K562 (cell line): ENCODE measurements around the gene FDPS. TPM values are rescaled to one million over a fixed set of nuclear protein-coding genes. Genes with fewer than 3 reads are reported as not detected.
A peak's percentile ranks its signal among the peaks of the same experiment; 100 is the strongest.

Experiments used
- DMBX1 ChIP-seq: fragments of 250-450 bp; sonication (Bioruptor Pico); IDR thresholded peaks from 2 replicates; pipeline ENCODE4 v1.8.0; 2022; ENCODE audit warnings: inconsistent platforms, mild to moderate bottlenecking, moderate library complexity, borderline replicate concordance
- EP300 ChIP-seq: IDR thresholded peaks from 2 replicates; pipeline ENCODE4 v1.6.1; 2012; ENCODE audit warnings: low read length, improper control_type of control experiment
- ETV5 ChIP-seq: sonication (generic); formaldehyde crosslinking; IDR thresholded peaks from 2 replicates; pipeline ENCODE4 v1.4.0; 2020; ENCODE audit warnings: low read depth, mild to moderate bottlenecking, missing genetic modification reagents
- FIP1L1 ChIP-seq: fragments of 200-400 bp; formaldehyde crosslinking; IDR thresholded peaks from 2 replicates; pipeline ENCODE4 v1.6.1; 2018; ENCODE audit warnings: mild to moderate bottlenecking, low read depth, low read length; ENCODE audit not compliant: poor library complexity, severe bottlenecking
- GATAD2B ChIP-seq: fragments of 450-650 bp; IDR thresholded peaks from 2 replicates; pipeline ENCODE4 v1.6.1; 2017; ENCODE audit warnings: mild to moderate bottlenecking, borderline replicate concordance
- HDAC1 ChIP-seq, 2 experiments: fragments of 450-650 bp; IDR thresholded peaks; 2 replicates each; pipeline ENCODE4 v1.6.1; 2016 to 2017; ENCODE audit warnings: inconsistent platforms in 1 of 2, mild to moderate bottlenecking in 1 of 2, moderate library complexity in 1 of 2
- HDGF ChIP-seq: fragments of 450-650 bp; IDR thresholded peaks from 2 replicates; pipeline ENCODE4 v1.6.1; 2016
- PKNOX1 ChIP-seq: fragments of 450-650 bp; IDR thresholded peaks from 2 replicates; pipeline ENCODE4 v1.6.1; 2016
- POLR2G ChIP-seq: fragments of 200-400 bp; formaldehyde crosslinking; IDR thresholded peaks from 2 replicates; pipeline ENCODE4 v1.6.1; 2017; ENCODE audit warnings: low read depth, mild to moderate bottlenecking, antibody characterized with exemption, low read length, moderate library complexity
- RBM17 ChIP-seq: fragments of 200-400 bp; formaldehyde crosslinking; IDR thresholded peaks from 2 replicates; pipeline ENCODE4 v1.6.1; 2017; ENCODE audit warnings: low read depth, mild to moderate bottlenecking, low read length, borderline replicate concordance
- SOX6 ChIP-seq: fragments of 450-650 bp; IDR thresholded peaks from 2 replicates; pipeline ENCODE4 v1.6.1; 2014; ENCODE audit warnings: mild to moderate bottlenecking
- U2AF1 ChIP-seq: fragments of 200-400 bp; formaldehyde crosslinking; optimal IDR thresholded peaks from 2 replicates; pipeline ENCODE3; 2017; ENCODE audit warnings: mild to moderate bottlenecking, low read depth, low read length, moderate library complexity
- WHSC1 ChIP-seq: IDR thresholded peaks from one replicate; pipeline ENCODE4 v1.6.1; 2012; ENCODE audit warnings: low read length, control low read depth, inconsistent platforms
- YBX1 ChIP-seq: fragments of 450-650 bp; IDR thresholded peaks from 2 replicates; pipeline ENCODE4 v1.7.1; 2016; ENCODE audit warnings: mild to moderate bottlenecking
- ZFP30 ChIP-seq: fragments of 250-450 bp; sonication (Bioruptor Pico); IDR thresholded peaks from 2 replicates; pipeline ENCODE4 v1.8.0; 2022; ENCODE audit warnings: moderate library complexity, mild to moderate bottlenecking, inconsistent platforms, borderline replicate concordance
- ZNF143 ChIP-seq: sonication (generic); formaldehyde crosslinking; IDR thresholded peaks from 2 replicates; pipeline ENCODE4 v1.9.0; 2022; ENCODE audit warnings: mild to moderate bottlenecking, missing genetic modification reagents
- ZNF253 ChIP-seq: fragments of 250-450 bp; sonication (Bioruptor Pico); conservative IDR thresholded peaks from 2 replicates; pipeline ENCODE4 v1.6.1; 2021; ENCODE audit warnings: mild to moderate bottlenecking
- ZNF3 ChIP-seq: fragments of 250-450 bp; sonication (Bioruptor Pico); IDR thresholded peaks from 2 replicates; pipeline ENCODE4 v1.5.0; 2021; ENCODE audit warnings: mild to moderate bottlenecking, moderate library complexity
- ZNF507 ChIP-seq: conservative IDR thresholded peaks from 2 replicates; pipeline ENCODE4 v1.6.1; 2017; ENCODE audit warnings: missing genetic modification characterization, missing compliant biosample characterization
- ZNF551 ChIP-seq: fragments of 250-450 bp; sonication (Bioruptor Pico); IDR thresholded peaks from 2 replicates; pipeline ENCODE4 v1.5.0; 2021; ENCODE audit warnings: mild to moderate bottlenecking, moderate library complexity
- polyA plus RNA-seq, 8 experiments: library from polyadenylated mRNA; depleted of rRNA in 4 of 8; stranded (reverse) in 5 of 8; unstranded in 3 of 8; fragments of >200 nt; fragmentation: Nextera tagmentation in 2 of 8; fragmentation: Illumina TruSeq in 1 of 8; extraction: Ambion mirVana in 2 of 8; extraction: Trizol in 1 of 8; gene quantifications; 2 replicates each; pipeline versions ENCODE4 v1.2.1 to v1.2.3, GENCODE V29; 2011 to 2014; ENCODE audit warnings: inconsistent platforms in 1 of 8, missing spikeins in 1 of 8
- total RNA-seq, 7 experiments: library from RNA; depleted of rRNA in 6 of 7; stranded (reverse); fragments of >200 nt in 6 of 7; fragmentation: Illumina TruSeq in 2 of 7; extraction: Trizol in 2 of 7; gene quantifications; 2 replicates each; pipeline versions ENCODE4 v1.2.1 to v1.2.3, GENCODE V29; 2011 to 2021; ENCODE audit warnings: low replicate concordance in 1 of 7
- TF ChIP-seq, protein P1 (sequence below): fragments of 450-650 bp; formaldehyde crosslinking; IDR thresholded peaks from 2 replicates; pipeline ENCODE4 v1.4.0; 2022; ENCODE audit warnings: mild to moderate bottlenecking, moderate library complexity
- TF ChIP-seq, protein P2 (sequence below): fragments of 450-650 bp; IDR thresholded peaks from 2 replicates; pipeline ENCODE4 v1.6.1; 2016; ENCODE audit warnings: antibody characterized with exemption

Gene FDPS
- total and polyA plus RNA-seq, 9 of the 15 experiments (the other 6 are each of a cell fraction or from before 2014, with no cell fraction given), result 247 to 884 (median 360) TPM

GRCh38 chr1:155261852-155262673 lies 46.6 kb upstream of the FDPS start, which contains the start of gene SCAMP3 (continued):
- TF ChIP-seq POLR2G (peak; percentile 96), ZNF551 (CRISPR knock-in tag) (no peak), FIP1L1 (peak; percentile 82), U2AF1 (no peak), YBX1 (no peak), WHSC1 (no peak), HDGF (no peak), EP300 (no peak), ZNF143 (CRISPR knock-in tag) (peak; percentile 97), ETV5 (CRISPR knock-in tag) (peak; percentile 81), GATAD2B (no peak), DMBX1 (no peak), SOX6 (peak; percentile 26; the same call in 1 of the 2 replicates), ZNF3 (no peak; the same call in 1 of the 2 replicates), ZFP30 (CRISPR knock-in tag) (no peak), ZNF507 (tag) (no peak), PKNOX1 (0 out of 2 replicates have a peak, but pooled peaks have one; percentile 16), RBM17 (no peak), ZNF253 (CRISPR knock-in tag) (0 out of 2 replicates have a peak, but pooled peaks have one; percentile 43), HDAC1 (IDR thresholded peaks at IDR 0.05) (peak; percentile 44 to 95; a peak in 3 of 4 replicates)
- TF ChIP-seq, protein P1, sequence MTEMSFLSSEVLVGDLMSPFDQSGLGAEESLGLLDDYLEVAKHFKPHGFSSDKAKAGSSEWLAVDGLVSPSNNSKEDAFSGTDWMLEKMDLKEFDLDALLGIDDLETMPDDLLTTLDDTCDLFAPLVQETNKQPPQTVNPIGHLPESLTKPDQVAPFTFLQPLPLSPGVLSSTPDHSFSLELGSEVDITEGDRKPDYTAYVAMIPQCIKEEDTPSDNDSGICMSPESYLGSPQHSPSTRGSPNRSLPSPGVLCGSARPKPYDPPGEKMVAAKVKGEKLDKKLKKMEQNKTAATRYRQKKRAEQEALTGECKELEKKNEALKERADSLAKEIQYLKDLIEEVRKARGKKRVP (CRISPR knock-in tag), result peak; percentile 47; the same call in 1 of the 2 replicates
- TF ChIP-seq, protein P2, sequence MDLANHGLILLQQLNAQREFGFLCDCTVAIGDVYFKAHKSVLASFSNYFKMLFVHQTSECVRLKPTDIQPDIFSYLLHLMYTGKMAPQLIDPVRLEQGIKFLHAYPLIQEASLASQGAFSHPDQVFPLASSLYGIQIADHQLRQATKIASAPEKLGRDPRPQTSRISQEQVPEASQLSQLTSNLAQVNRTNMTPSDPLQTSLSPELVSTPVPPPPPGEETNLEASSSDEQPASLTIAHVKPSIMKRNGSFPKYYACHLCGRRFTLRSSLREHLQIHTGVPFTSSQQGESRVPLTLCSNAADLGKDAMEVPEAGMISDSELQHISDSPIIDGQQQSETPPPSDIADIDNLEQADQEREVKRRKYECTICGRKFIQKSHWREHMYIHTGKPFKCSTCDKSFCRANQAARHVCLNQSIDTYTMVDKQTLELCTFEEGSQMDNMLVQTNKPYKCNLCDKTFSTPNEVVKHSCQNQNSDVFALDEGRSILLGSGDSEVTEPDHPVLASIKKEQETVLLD, result peak; percentile 74
